ENCODE results near the gene SIX4.

GRCh38 chr14:60723116-60723906 is 840 bp downstream of the SIX4 start:
- TF ChIP-seq CTCF (IDR thresholded peaks at IDR 0.05), result no peak
- TF ChIP-seq POLR2AphosphoS5 (IDR thresholded peaks at IDR 0.05), result no peak

Data from stomach (tissue), 4 donors.